ENCODE measurements around the gene DNAAF2. TPM values are rescaled to one million over a fixed set of nuclear protein-coding genes. Genes with fewer than 3 reads are reported as not detected.

Gene DNAAF2, protein sequence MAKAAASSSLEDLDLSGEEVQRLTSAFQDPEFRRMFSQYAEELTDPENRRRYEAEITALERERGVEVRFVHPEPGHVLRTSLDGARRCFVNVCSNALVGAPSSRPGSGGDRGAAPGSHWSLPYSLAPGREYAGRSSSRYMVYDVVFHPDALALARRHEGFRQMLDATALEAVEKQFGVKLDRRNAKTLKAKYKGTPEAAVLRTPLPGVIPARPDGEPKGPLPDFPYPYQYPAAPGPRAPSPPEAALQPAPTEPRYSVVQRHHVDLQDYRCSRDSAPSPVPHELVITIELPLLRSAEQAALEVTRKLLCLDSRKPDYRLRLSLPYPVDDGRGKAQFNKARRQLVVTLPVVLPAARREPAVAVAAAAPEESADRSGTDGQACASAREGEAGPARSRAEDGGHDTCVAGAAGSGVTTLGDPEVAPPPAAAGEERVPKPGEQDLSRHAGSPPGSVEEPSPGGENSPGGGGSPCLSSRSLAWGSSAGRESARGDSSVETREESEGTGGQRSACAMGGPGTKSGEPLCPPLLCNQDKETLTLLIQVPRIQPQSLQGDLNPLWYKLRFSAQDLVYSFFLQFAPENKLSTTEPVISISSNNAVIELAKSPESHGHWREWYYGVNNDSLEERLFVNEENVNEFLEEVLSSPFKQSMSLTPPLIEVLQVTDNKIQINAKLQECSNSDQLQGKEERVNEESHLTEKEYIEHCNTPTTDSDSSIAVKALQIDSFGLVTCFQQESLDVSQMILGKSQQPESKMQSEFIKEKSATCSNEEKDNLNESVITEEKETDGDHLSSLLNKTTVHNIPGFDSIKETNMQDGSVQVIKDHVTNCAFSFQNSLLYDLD
- 9.7 and 11.1 TPM in 2 replicates for total RNA-seq

DNA sequence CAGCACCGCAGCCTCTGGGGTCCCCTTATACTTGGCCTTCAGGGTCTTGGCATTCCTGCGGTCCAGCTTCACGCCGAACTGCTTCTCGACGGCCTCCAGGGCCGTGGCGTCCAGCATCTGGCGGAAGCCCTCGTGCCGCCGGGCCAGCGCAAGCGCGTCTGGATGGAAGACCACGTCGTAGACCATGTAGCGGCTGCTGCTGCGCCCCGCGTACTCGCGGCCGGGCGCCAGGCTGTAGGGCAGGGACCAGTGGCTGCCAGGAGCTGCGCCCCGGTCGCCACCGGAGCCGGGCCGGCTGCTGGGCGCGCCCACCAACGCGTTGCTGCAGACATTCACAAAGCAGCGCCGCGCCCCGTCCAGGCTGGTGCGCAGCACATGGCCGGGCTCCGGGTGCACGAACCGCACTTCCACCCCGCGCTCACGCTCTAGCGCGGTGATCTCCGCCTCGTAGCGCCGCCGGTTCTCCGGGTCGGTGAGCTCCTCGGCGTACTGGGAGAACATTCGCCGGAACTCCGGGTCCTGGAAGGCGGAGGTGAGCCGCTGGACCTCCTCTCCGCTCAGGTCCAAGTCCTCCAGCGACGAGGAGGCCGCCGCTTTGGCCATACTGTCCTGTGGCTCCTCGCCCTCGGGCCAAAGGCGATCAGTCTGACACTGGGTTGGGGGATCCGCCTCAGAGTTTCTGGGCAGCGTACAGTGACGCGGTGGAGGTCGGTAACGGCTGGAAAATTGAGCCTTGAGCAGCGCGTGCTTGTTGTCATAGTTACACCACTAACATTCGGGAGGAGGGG lies at the start of gene DNAAF2:
Gene DNAAF2 (minus strand): TSS at position 698 of the 788 bp plus-strand sequence. CDS start 95 bp downstream, at position 603.

DNA sequence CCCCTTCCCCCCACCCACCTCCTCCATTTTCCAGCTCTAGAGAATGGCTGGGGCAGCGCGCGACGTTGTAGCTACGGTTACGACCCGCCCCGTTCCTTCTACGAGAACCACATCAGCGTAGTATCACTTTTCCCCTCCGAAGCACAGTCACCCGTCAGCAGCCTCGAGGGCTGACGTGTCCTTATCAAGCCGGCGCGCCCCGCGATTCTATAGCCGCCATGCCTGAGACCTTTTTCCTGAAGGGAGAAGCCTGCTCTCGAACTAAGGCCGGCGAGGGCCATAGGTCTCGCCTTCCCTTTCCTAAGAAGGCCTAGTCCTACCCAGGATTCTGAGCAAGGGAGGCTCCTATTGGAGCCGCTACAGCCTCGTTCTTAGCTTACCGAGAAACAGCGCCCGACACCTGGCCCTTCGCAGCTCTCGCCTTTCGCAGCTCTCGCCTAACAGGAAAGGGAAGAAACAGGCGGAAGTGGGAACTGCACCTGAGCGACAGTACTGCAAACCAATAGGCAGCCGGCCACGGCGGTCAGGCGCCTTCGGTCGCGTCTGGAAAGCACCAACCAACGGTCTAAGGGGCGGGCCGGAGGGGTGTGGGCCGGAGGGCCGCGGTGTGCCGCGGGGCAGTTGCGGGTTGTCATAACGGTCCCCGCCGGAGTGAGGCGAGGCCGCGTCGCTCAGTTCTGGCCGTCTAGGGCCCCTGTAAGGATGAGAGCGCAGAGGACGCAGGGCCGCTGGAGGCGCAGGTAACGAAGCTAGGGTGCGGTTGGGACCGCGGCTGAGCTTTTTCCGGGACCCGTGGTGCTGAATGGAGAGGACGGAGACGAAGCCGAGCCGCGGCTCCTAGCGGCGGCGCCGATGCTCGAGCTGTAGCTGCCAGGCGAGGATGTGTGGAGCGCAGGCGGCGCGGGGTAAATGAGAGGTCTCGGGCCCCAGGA lies 14.6 kb downstream of the DNAAF2 start, which contains the start of the genes MGAT2 and RPL36AL:
Gene MGAT2 (plus strand): TSS at position 618 of the 932 bp plus-strand sequence. CDS start 470 bp downstream, outside the sequence.
Gene RPL36AL (minus strand): TSS at position 445 of the 932 bp plus-strand sequence. CDS start 1,522 bp downstream, outside the sequence.

DNA sequence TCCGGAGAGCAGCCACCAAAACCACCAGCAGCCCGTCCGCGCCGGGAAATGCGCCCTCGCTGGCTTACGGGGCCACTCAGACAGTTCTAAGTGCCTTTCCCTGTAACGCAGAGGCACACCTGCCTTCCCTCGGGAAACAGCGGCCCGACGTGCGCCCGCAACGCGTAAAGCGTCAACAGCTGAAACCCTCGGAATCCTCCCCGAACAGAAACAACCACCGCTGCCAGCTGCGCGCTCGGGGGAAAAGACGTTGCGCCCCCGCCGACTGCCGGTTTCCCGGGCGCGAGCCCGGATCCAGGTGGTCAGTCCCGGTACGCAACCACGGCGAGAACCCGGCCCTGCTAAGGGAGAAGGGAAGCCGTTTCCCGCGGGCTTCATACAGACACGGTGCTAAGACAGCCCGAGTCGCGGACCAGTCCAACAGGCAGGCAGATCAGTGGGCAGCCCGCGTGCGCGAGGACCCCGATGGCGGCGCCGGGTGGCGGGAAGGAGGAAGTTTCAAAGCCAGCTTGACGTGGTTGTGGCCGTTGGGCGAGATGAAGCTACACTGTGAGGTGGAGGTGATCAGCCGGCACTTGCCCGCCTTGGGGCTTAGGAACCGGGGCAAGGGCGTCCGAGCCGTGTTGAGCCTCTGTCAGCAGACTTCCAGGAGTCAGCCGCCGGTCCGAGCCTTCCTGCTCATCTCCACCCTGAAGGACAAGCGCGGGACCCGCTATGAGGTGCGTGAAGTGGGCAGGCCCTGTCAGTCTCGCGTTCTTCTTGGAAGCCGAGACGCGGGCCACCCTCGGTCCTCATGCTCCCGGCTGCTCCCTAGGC lies 36.4 kb downstream of the DNAAF2 start, which contains the start of gene LRR1:
Gene LRR1 (plus strand): TSS at position 456 of the 816 bp plus-strand sequence. CDS start 81 bp downstream, at position 537.

DNA sequence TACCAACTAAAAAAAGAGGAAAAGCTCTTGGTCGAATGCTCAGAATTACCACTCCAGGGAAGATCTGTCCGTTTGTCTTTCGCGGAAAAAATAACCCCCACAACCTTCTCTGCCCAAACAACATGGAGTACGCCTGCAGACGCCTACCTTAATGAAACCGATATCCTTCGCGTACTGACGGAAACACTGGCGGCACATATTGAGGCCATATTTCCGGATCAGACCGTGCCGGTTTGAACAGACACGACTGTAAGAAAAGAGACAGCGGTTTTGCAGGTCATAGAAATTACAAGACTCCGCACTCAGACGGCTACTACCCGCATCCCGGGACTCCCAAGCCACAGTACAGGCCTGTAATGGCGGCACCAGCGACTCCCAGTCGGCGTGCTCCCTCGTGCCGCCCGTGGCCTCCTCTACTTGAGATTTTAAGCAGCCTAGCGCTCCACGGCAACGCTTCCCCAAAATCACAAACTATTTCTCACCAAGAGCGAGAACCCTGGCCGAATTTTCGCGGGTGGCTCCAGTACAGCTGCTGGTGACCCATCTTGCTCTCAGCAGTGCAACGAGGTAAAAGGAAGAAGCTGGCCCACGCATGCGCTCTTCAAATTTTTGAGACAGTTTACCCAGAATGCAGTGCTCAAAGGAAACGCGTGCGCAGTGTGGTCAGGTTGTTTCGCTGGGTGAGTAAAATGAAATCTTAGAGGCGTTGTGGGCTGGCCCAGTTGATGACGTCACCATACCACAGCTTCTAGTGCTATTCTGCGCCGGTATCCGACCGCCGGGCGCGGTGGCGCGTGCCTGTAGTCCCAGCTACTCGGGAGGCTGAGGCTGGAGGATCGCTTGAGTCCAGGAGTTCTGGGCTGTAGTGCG lies 49.0 kb downstream of the DNAAF2 start, which contains the start of gene RPS29:
Gene RPS29 (minus strand): TSS at position 578 of the 870 bp plus-strand sequence. CDS start 34 bp downstream, at position 544.

Other genes with a start within 250 kb of the DNAAF2 start
- gene RPS29, start 48.9 kb downstream of the DNAAF2 start, total RNA-seq: 1,245 and 1,316 TPM in 2 replicates
- 13.7 and 45.5 TPM in 2 replicates for gene LRR1, start 36.3 kb downstream of the DNAAF2 start, total RNA-seq
- 240 and 273 TPM in 2 replicates for gene RPL36AL, start 14.6 kb downstream of the DNAAF2 start, total RNA-seq
- gene MGAT2, start 14.4 kb downstream of the DNAAF2 start, total RNA-seq: 104 and 106 TPM in 2 replicates
- gene POLE2, start 53.0 kb upstream of the DNAAF2 start, total RNA-seq: 12.5 and 33.3 TPM in 2 replicates
- gene KLHDC1, start 57.9 kb upstream of the DNAAF2 start, total RNA-seq: 3.0 and 3.3 TPM in 2 replicates
- 78.0 and 84.0 TPM in 2 replicates for gene KLHDC2, start 132.9 kb upstream of the DNAAF2 start, total RNA-seq
- gene NEMF, start 217.5 kb upstream of the DNAAF2 start, total RNA-seq: 53.3 and 55.7 TPM in 2 replicates

All from uterine smooth muscle cell (primary cell).